ENCODE results near the gene IMPA2. TPM values are rescaled to one million over a fixed set of nuclear protein-coding genes. Genes with fewer than 3 reads are reported as not detected.

Gene IMPA2
- total RNA-seq, 4 donors from 2014 or later, result 112 to 385 (median 215) TPM

DNA sequence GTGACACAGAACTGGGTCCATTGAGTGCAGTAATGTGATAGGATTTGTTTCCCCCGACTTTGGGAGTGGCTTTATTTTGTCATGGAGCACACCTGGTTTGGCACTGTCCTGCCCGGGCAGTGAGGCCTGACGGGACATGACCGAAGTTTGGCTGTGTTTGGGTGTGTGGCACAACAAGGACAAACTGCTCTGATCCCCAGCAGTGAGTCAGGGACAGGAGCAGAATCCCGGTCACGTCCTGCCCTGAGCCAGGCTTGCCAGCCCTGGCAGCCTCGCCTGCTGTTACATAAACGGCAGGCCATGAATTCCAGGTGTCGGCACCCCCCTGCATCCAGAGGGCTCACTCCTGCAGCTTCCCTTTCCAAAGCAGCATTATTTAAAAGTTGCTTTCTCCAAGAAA is 45.7 kb downstream of the IMPA2 start:
- peaks cover 0 to 67% of the 10 kb centered on the region in 2 donors for H3K36me3 ChIP-seq
- no peak overlapping the region for H3K4me3 ChIP-seq
- peak overlapping the region in 3 of 4 donors; percentile 49 to 71 (median 53) for H3K27ac ChIP-seq
- TF ChIP-seq POLR2AphosphoS5 (IDR thresholded peaks at IDR 0.05) (peak; percentile 72), EP300 (IDR thresholded peaks at IDR 0.05) (no peak)
- peaks cover 0 to 42% (median 12%) of the 10 kb centered on the region in 3 donors for H3K4me1 ChIP-seq
- peak; percentile 74 for ATAC-seq
- no peaks in the 10 kb centered on the region for H3K27me3 ChIP-seq
- WGBS, 2 donors (ENCODE audit: low coverage in 1 of 2), result 8 to 20% methylated on average over 1 to 2 of the region's 9 CpGs
- H3K9me3 ChIP-seq, result no peaks in the 10 kb centered on the region

GRCh38 chr18:12027480-12027879 is 46.2 kb downstream of the IMPA2 start:
- H3K4me1 ChIP-seq, result peaks cover 0 to 46% (median 16%) of the 10 kb centered on the region in 3 donors
- WGBS, 2 donors (ENCODE audit: low coverage in 1 of 2), result 77 to 93% methylated on average over 3 to 4 of the region's 4 CpGs
- peaks cover 0 to 65% of the 10 kb centered on the region in 2 donors for H3K36me3 ChIP-seq
- no peak for TF ChIP-seq POLR2AphosphoS5 (IDR thresholded peaks at IDR 0.05)
- no peak for TF ChIP-seq CTCF (IDR thresholded peaks at IDR 0.05)
- no peak for TF ChIP-seq EP300 (IDR thresholded peaks at IDR 0.05)
- no peak for TF ChIP-seq POLR2A (IDR thresholded peaks at IDR 0.05)
- no peak overlapping the region for H3K4me3 ChIP-seq
- ATAC-seq, result no peak
- H3K27me3 ChIP-seq, result no peaks in the 10 kb centered on the region
- H3K27ac ChIP-seq, result peak overlapping the region in 2 of 4 donors; percentile 53 to 71
- H3K9me3 ChIP-seq, result no peaks in the 10 kb centered on the region

GRCh38 chr18:12028040-12028628 is 46.8 kb downstream of the IMPA2 start:
- H3K4me1 ChIP-seq, result peaks cover 0 to 53% (median 20%) of the 10 kb centered on the region in 3 donors
- H3K27me3 ChIP-seq, result no peaks in the 10 kb centered on the region
- ATAC-seq, result no peak
- peak overlapping the region in 1 of 4 donors; percentile 17 for H3K27ac ChIP-seq
- H3K36me3 ChIP-seq, result peaks cover 0 to 69% of the 10 kb centered on the region in 2 donors
- WGBS, 2 donors (ENCODE audit: low coverage in 1 of 2), result 60 to 66% methylated on average over 1 to 9 of the region's 15 CpGs
- H3K9me3 ChIP-seq, result no peaks in the 10 kb centered on the region
- H3K4me3 ChIP-seq, result no peak overlapping the region
- TF ChIP-seq POLR2A (IDR thresholded peaks at IDR 0.05), result no peak
- TF ChIP-seq POLR2AphosphoS5 (IDR thresholded peaks at IDR 0.05), result no peak

GRCh38 chr18:12028674-12029073 is 47.4 kb downstream of the IMPA2 start:
- peaks cover 0 to 69% of the 10 kb centered on the region in 2 donors for H3K36me3 ChIP-seq
- no peak overlapping the region for H3K4me3 ChIP-seq
- no peak for ATAC-seq
- H3K4me1 ChIP-seq, result peaks cover 0 to 58% (median 20%) of the 10 kb centered on the region in 3 donors
- WGBS, 2 donors (ENCODE audit: low coverage in 1 of 2), result 85 to 90% methylated on average over 3 to 5 of the region's 11 CpGs
- no peaks in the 10 kb centered on the region for H3K9me3 ChIP-seq
- no peak for TF ChIP-seq EP300 (IDR thresholded peaks at IDR 0.05)
- no peak overlapping the region for H3K27ac ChIP-seq
- no peaks in the 10 kb centered on the region for H3K27me3 ChIP-seq

- Histone ChIP-seq H3K27me3 (no peaks in the 10 kb centered on the region), H3K36me3 (peaks cover 0 to 56% of the 10 kb centered on the region in 2 donors), H3K27ac (peak overlapping the region in 1 of 4 donors; percentile 70), H3K4me1 (peaks cover 0 to 60% (median 20%) of the 10 kb centered on the region in 3 donors), H3K4me3 (no peak overlapping the region), H3K9me3 (no peaks in the 10 kb centered on the region)
- no peak for ATAC-seq
- no peak for TF ChIP-seq EP300 (IDR thresholded peaks at IDR 0.05)
- 89 to 100% methylated on average over 1 to 6 of the region's 21 CpGs for WGBS, 2 donors (ENCODE audit: low coverage in 1 of 2)
These were observed 48.7 kb downstream of the IMPA2 start for GRCh38 chr18:12029786-12030584.

GRCh38 chr18:12030670-12031069 is 49.4 kb downstream of the IMPA2 start:
- peaks cover 0 to 60% (median 20%) of the 10 kb centered on the region in 3 donors for H3K4me1 ChIP-seq
- no peaks in the 10 kb centered on the region for H3K27me3 ChIP-seq
- H3K27ac ChIP-seq, result peak overlapping the region in 3 of 4 donors; percentile 66 to 75 (median 70)
- no peaks in the 10 kb centered on the region for H3K9me3 ChIP-seq
- no peak for ATAC-seq
- 78 to 89% methylated on average over 7 of the region's 10 CpGs for WGBS, 2 donors (ENCODE audit: low coverage in 1 of 2)
- no peak overlapping the region for H3K4me3 ChIP-seq
- TF ChIP-seq EP300 (IDR thresholded peaks at IDR 0.05) (no peak), POLR2AphosphoS5 (IDR thresholded peaks at IDR 0.05) (no peak), POLR2A (IDR thresholded peaks at IDR 0.05) (no peak), CTCF (IDR thresholded peaks at IDR 0.05) (no peak)
- H3K36me3 ChIP-seq, result peaks cover 0 to 49% of the 10 kb centered on the region in 2 donors

All from gastroesophageal sphincter (tissue), 4 donors.